Liver (tissue), 3 donors: ENCODE measurements around the gene PC.

Experiments
- HNF4A ChIP-seq, 2 donors: conservative IDR thresholded peaks; 2 replicates each; pipeline ENCODE4 v1.6.1; 2016; ENCODE audit warnings: antibody characterized with exemption in 2 of 2, mild to moderate bottlenecking in 2 of 2
- NR2F2 ChIP-seq: IDR thresholded peaks from 2 replicates; pipeline ENCODE4 v1.6.1; 2016; ENCODE audit warnings: antibody characterized with exemption
- RAD21 ChIP-seq, 2 donors: IDR thresholded peaks; 2 replicates each; pipeline ENCODE4 v1.6.1; 2016; ENCODE audit warnings: antibody characterized with exemption in 2 of 2, mild to moderate bottlenecking in 2 of 2
- TAF1 ChIP-seq: conservative IDR thresholded peaks from 2 replicates; pipeline ENCODE4 v1.6.1; 2016; ENCODE audit warnings: antibody characterized with exemption, mild to moderate bottlenecking
- YY1 ChIP-seq: IDR thresholded peaks from 2 replicates; pipeline ENCODE4 v1.6.1; 2016; ENCODE audit warnings: antibody characterized with exemption, mild to moderate bottlenecking
- TF ChIP-seq, protein P1 (sequence below): IDR thresholded peaks from 2 replicates; pipeline ENCODE4 v1.6.1; 2016; ENCODE audit warnings: antibody characterized with exemption
- TF ChIP-seq, protein P2 (sequence below): fragments of 150-350 bp; IDR thresholded peaks from 2 replicates; pipeline ENCODE4 v1.5.1; 2017; ENCODE audit warnings: improper control_type of control experiment, low read depth, low read length; ENCODE audit not compliant: missing input control
- TF ChIP-seq, protein P3 (sequence below): IDR thresholded peaks from 2 replicates; pipeline ENCODE4 v1.6.1; 2016; ENCODE audit warnings: antibody characterized with exemption
- donor health status: healthy.
- donor health status: healthy.

DNA sequence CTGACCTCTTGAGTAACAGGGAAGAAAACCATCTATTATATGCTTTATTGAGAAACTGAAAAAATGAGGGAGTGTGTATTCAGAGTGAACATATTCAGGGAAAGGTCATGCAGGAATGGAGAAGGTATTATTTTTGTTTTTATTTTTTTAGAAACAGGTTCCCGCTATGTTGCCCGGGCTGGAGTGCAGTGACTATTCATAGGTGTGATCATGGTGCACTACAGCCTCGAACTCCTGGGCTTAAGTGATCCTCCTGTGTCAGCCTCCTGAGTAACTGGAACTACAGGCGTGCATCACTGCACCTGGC is 123.7 kb downstream of the PC start:
- TF ChIP-seq, protein P1, sequence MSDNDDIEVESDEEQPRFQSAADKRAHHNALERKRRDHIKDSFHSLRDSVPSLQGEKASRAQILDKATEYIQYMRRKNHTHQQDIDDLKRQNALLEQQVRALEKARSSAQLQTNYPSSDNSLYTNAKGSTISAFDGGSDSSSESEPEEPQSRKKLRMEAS, result no peak
- TF ChIP-seq, protein P2, sequence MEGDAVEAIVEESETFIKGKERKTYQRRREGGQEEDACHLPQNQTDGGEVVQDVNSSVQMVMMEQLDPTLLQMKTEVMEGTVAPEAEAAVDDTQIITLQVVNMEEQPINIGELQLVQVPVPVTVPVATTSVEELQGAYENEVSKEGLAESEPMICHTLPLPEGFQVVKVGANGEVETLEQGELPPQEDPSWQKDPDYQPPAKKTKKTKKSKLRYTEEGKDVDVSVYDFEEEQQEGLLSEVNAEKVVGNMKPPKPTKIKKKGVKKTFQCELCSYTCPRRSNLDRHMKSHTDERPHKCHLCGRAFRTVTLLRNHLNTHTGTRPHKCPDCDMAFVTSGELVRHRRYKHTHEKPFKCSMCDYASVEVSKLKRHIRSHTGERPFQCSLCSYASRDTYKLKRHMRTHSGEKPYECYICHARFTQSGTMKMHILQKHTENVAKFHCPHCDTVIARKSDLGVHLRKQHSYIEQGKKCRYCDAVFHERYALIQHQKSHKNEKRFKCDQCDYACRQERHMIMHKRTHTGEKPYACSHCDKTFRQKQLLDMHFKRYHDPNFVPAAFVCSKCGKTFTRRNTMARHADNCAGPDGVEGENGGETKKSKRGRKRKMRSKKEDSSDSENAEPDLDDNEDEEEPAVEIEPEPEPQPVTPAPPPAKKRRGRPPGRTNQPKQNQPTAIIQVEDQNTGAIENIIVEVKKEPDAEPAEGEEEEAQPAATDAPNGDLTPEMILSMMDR, result no peak
- no peak for TF ChIP-seq TAF1
- TF ChIP-seq YY1, result no peak
- TF ChIP-seq HNF4A (conservative IDR thresholded peaks at IDR 0.05), result no peak
- TF ChIP-seq NR2F2, result peak; percentile 7
- TF ChIP-seq, protein P3, sequence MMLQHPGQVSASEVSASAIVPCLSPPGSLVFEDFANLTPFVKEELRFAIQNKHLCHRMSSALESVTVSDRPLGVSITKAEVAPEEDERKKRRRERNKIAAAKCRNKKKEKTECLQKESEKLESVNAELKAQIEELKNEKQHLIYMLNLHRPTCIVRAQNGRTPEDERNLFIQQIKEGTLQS, result no peak
- peak in 1 of 2 donors; percentile 4 for TF ChIP-seq RAD21 (IDR thresholded peaks at IDR 0.05)
